Measurements from ENCODE around the gene UVRAG. TPM values are rescaled to one million over a fixed set of nuclear protein-coding genes. Genes with fewer than 3 reads are reported as not detected.

UVRAG gene
- total and polyA plus RNA-seq, 5 donors from 2014 or later: 13.7 to 37.2 (median 16.6) TPM

DNA sequence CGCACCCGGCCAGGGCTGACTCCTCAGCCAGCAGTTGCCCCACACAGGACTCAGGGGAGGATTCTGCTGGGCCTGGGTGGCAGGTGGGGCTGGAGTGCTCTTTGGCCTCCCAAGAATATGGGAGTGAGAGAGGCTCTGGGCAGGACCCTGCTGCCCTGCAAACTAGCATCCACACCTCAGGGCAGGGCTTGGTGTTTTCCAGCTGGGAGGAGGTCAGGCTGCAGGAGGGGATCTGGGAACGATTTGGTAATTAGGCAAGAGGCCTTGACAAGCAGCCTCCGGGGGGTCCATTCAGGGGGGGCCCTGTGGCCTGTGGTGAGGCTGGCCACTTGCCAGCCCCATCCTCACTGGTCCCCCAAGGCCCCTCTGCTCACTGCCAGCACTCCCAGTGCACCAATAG, 355.5 kb downstream of the UVRAG start:
- ATAC-seq (ENCODE audit: low read depth in 2 of 2) (no peak), DNase-seq (no peak)
- no peak overlapping the region for H3K4me3 ChIP-seq (ENCODE audit: low read depth, low read length)
- H3K4me1 ChIP-seq (ENCODE audit: control insufficient read depth, insufficient read depth, low read length, poor library complexity, severe bottlenecking): no peaks in the 10 kb centered on the region
- Mint-ChIP-seq H3K9me3 (no peaks in the 10 kb centered on the region), H3K27me3 (no peaks in the 10 kb centered on the region), H3K4me3 (no peak overlapping the region), H3K27ac (no peak overlapping the region), H3K36me3 (no peaks in the 10 kb centered on the region), H3K4me1 (no peaks in the 10 kb centered on the region)
- no peak overlapping the region for H3K27ac ChIP-seq (ENCODE audit: insufficient read depth, low read length, poor library complexity, severe bottlenecking)
- no peaks in the 10 kb centered on the region for H3K27me3 ChIP-seq (ENCODE audit: control insufficient read depth, insufficient read depth, low read length)
- no peaks in the 10 kb centered on the region for H3K9me3 ChIP-seq (ENCODE audit: control insufficient read depth in 2 of 2, low read length in 2 of 2)
- no peaks in the 10 kb centered on the region for H3K36me3 ChIP-seq (ENCODE audit: control insufficient read depth, insufficient read depth, low read length)

DNA sequence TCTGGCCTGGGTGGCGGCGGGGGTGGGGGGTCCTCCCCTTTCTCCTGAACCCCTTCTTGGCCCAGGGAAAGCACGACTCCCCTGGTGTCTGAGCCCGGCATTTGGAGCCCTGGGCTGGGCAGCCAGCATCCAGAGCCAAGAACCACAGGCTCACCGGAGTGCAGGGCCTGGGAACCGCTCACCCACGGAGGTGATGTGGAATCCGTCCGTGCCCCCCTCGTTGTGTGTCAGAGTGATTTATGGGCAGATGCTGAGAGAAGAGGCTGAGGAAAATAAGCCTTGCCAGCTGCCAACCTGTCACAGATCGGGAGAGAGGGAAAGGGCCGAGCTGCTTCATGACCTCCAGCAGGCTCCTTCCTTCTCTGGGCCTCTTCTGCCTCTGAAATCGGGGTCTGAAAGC, 357.6 kb downstream of the UVRAG start:
- Mint-ChIP-seq H3K9me3 (peaks cover 0 to 2% (median 0%) of the 10 kb centered on the region in 7 donors), H3K4me1 (no peaks in the 10 kb centered on the region), H3K4me3 (no peak overlapping the region), H3K27ac (no peak overlapping the region), H3K36me3 (no peaks in the 10 kb centered on the region), H3K27me3 (no peaks in the 10 kb centered on the region)
- Histone ChIP-seq H3K27ac (ENCODE audit: insufficient read depth, low read length, poor library complexity, severe bottlenecking) (no peak overlapping the region), H3K27me3 (ENCODE audit: control insufficient read depth, insufficient read depth, low read length) (no peaks in the 10 kb centered on the region), H3K4me1 (ENCODE audit: control insufficient read depth, insufficient read depth, low read length, poor library complexity, severe bottlenecking) (no peaks in the 10 kb centered on the region), H3K4me3 (ENCODE audit: low read depth, low read length) (no peak overlapping the region), H3K9me3 (ENCODE audit: control insufficient read depth in 2 of 2, low read length in 2 of 2) (no peaks in the 10 kb centered on the region), H3K36me3 (ENCODE audit: control insufficient read depth, insufficient read depth, low read length) (no peaks in the 10 kb centered on the region)
- ATAC-seq (ENCODE audit: low read depth in 2 of 2) (no peak), DNase-seq (no peak)

GRCh38 chr11:76173663-76174062, 358.7 kb downstream of the UVRAG start:
- no peaks in the 10 kb centered on the region for H3K9me3 ChIP-seq (ENCODE audit: control insufficient read depth in 2 of 2, low read length in 2 of 2)
- peak overlapping the region in 1 of 3 donors; percentile 31 for H3K27ac Mint-ChIP-seq
- H3K36me3 Mint-ChIP-seq: no peaks in the 10 kb centered on the region
- no peak overlapping the region for H3K27ac ChIP-seq (ENCODE audit: insufficient read depth, low read length, poor library complexity, severe bottlenecking)
- H3K4me3 Mint-ChIP-seq: no peak overlapping the region
- H3K4me1 ChIP-seq (ENCODE audit: control insufficient read depth, insufficient read depth, low read length, poor library complexity, severe bottlenecking): no peaks in the 10 kb centered on the region
- ATAC-seq (ENCODE audit: low read depth in 2 of 2): no peak
- no peak for DNase-seq
- no peaks in the 10 kb centered on the region for H3K27me3 Mint-ChIP-seq
- H3K36me3 ChIP-seq (ENCODE audit: control insufficient read depth, insufficient read depth, low read length): no peaks in the 10 kb centered on the region
- H3K9me3 Mint-ChIP-seq: peaks cover 0 to 2% (median 0%) of the 10 kb centered on the region in 7 donors
- no peaks in the 10 kb centered on the region for H3K27me3 ChIP-seq (ENCODE audit: control insufficient read depth, insufficient read depth, low read length)
- no peak overlapping the region for H3K4me3 ChIP-seq (ENCODE audit: low read depth, low read length)
- H3K4me1 Mint-ChIP-seq: no peaks in the 10 kb centered on the region

DNA sequence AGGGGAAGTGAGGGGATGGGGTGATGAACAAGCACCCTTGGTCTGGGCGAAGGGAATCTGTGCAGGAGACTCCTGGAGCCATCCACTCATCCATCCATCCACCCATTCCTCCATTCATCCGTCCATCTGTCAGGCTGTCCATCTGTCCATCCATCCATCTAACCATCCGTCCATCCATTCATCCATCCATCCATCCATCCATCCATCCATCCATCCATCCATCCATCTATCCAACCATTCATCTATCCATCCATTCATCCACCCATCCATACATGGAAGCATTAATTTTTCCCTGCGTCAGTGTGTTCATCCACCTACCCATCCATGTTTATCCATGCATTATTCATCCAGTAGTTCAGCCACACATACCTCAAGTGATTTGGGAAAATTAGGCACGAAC, 359.3 kb downstream of the UVRAG start:
- no peak overlapping the region for H3K4me3 ChIP-seq (ENCODE audit: low read depth, low read length)
- no peaks in the 10 kb centered on the region for H3K36me3 Mint-ChIP-seq

DNA sequence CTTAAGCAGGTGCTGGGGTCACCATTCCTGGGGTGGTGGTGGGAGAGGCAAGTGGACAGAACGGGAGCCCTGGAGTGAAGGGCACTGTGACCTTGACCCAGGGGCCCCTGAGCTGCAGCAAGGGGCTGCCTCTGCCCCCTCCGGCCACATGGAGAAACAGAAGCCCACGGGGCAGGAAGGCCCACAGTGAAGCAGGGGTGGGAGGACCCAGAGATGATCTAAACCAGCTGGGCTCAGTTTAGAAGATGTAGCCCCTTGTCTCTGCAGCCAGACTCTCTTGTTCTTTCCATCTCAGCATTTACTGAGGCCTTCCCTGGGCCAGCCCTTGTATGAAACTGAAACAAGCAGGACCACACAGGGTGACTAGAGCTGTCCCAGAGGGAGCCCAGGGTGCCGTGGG, 360.8 kb downstream of the UVRAG start:
- Histone ChIP-seq H3K36me3 (ENCODE audit: control insufficient read depth, insufficient read depth, low read length) (no peaks in the 10 kb centered on the region), H3K27me3 (ENCODE audit: control insufficient read depth, insufficient read depth, low read length) (no peaks in the 10 kb centered on the region), H3K4me1 (ENCODE audit: control insufficient read depth, insufficient read depth, low read length, poor library complexity, severe bottlenecking) (no peaks in the 10 kb centered on the region), H3K4me3 (ENCODE audit: low read depth, low read length) (no peak overlapping the region), H3K9me3 (ENCODE audit: control insufficient read depth in 2 of 2, low read length in 2 of 2) (no peaks in the 10 kb centered on the region), H3K27ac (ENCODE audit: insufficient read depth, low read length, poor library complexity, severe bottlenecking) (no peak overlapping the region)
- H3K27ac Mint-ChIP-seq: no peak overlapping the region
- DNase-seq: no peak
- no peak for ATAC-seq (ENCODE audit: low read depth in 2 of 2)
- no peaks in the 10 kb centered on the region for H3K36me3 Mint-ChIP-seq
- peak overlapping the region in 1 of 4 donors; percentile 38 for H3K4me3 Mint-ChIP-seq
- H3K4me1 Mint-ChIP-seq: no peaks in the 10 kb centered on the region
- H3K9me3 Mint-ChIP-seq: peaks cover 0 to 2% (median 0%) of the 10 kb centered on the region in 7 donors
- H3K27me3 Mint-ChIP-seq: peaks cover 6% of the 10 kb centered on the region

More for the DNA sequence above, 359.3 kb downstream of the UVRAG start:
- no peak for ATAC-seq (ENCODE audit: low read depth in 2 of 2)
- Histone ChIP-seq H3K36me3 (ENCODE audit: control insufficient read depth, insufficient read depth, low read length) (no peaks in the 10 kb centered on the region), H3K27me3 (ENCODE audit: control insufficient read depth, insufficient read depth, low read length) (no peaks in the 10 kb centered on the region), H3K27ac (ENCODE audit: insufficient read depth, low read length, poor library complexity, severe bottlenecking) (no peak overlapping the region), H3K4me1 (ENCODE audit: control insufficient read depth, insufficient read depth, low read length, poor library complexity, severe bottlenecking) (no peaks in the 10 kb centered on the region), H3K9me3 (ENCODE audit: control insufficient read depth in 2 of 2, low read length in 2 of 2) (no peaks in the 10 kb centered on the region)
- H3K4me3 Mint-ChIP-seq: no peak overlapping the region
- H3K27me3 Mint-ChIP-seq: peaks cover under 1% of the 10 kb centered on the region
- peaks cover 0 to 2% (median 0%) of the 10 kb centered on the region in 7 donors for H3K9me3 Mint-ChIP-seq
- H3K27ac Mint-ChIP-seq: peak overlapping the region in 1 of 3 donors; percentile 53
- DNase-seq: no peak
- no peaks in the 10 kb centered on the region for H3K4me1 Mint-ChIP-seq

DNA sequence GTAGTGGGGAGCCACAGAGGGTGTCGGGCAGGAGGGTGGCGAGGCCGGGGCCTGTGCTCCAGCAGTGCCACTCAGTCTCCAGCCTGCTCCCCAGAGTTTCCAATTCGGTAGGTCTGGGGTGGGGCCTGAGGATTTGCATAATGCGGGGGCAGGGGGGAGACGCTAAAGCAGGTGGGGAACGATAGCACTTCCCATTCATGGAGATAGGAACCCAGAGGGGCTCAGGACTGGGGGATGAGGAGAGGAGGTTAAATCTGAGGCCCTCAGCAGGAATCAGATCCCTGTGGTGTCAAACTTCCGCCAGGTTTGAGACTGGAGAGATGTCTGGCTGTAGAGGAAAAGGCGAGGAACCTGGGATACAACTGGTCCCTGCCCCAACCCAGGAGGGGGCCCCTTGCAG, 361.5 kb downstream of the UVRAG start:
- ATAC-seq (ENCODE audit: low read depth in 2 of 2) (no peak), DNase-seq (no peak)
- Mint-ChIP-seq H3K4me3 (no peak overlapping the region), H3K9me3 (peaks cover 0 to 2% (median 0%) of the 10 kb centered on the region in 7 donors), H3K27me3 (peaks cover 6% of the 10 kb centered on the region), H3K36me3 (no peaks in the 10 kb centered on the region), H3K4me1 (no peaks in the 10 kb centered on the region), H3K27ac (no peak overlapping the region)
- H3K9me3 ChIP-seq (ENCODE audit: control insufficient read depth in 2 of 2, low read length in 2 of 2): no peaks in the 10 kb centered on the region
- no peaks in the 10 kb centered on the region for H3K36me3 ChIP-seq (ENCODE audit: control insufficient read depth, insufficient read depth, low read length)
- H3K27ac ChIP-seq (ENCODE audit: insufficient read depth, low read length, poor library complexity, severe bottlenecking): no peak overlapping the region
- H3K27me3 ChIP-seq (ENCODE audit: control insufficient read depth, insufficient read depth, low read length): no peaks in the 10 kb centered on the region
- H3K4me3 ChIP-seq (ENCODE audit: low read depth, low read length): no peak overlapping the region
- no peaks in the 10 kb centered on the region for H3K4me1 ChIP-seq (ENCODE audit: control insufficient read depth, insufficient read depth, low read length, poor library complexity, severe bottlenecking)

GRCh38 chr11:76177250-76177686, 362.3 kb downstream of the UVRAG start:
- no peaks in the 10 kb centered on the region for H3K9me3 ChIP-seq (ENCODE audit: control insufficient read depth in 2 of 2, low read length in 2 of 2)
- no peaks in the 10 kb centered on the region for H3K4me1 ChIP-seq (ENCODE audit: control insufficient read depth, insufficient read depth, low read length, poor library complexity, severe bottlenecking)
- Mint-ChIP-seq H3K4me1 (no peaks in the 10 kb centered on the region), H3K4me3 (no peak overlapping the region), H3K27me3 (peaks cover 6% of the 10 kb centered on the region), H3K36me3 (no peaks in the 10 kb centered on the region), H3K9me3 (peaks cover 0 to 2% (median 0%) of the 10 kb centered on the region in 7 donors), H3K27ac (peak overlapping the region in 1 of 3 donors; percentile 32)
- no peak overlapping the region for H3K27ac ChIP-seq (ENCODE audit: insufficient read depth, low read length, poor library complexity, severe bottlenecking)
- no peaks in the 10 kb centered on the region for H3K27me3 ChIP-seq (ENCODE audit: control insufficient read depth, insufficient read depth, low read length)
- ATAC-seq (ENCODE audit: low read depth in 2 of 2) (no peak), DNase-seq (no peak)
- no peak overlapping the region for H3K4me3 ChIP-seq (ENCODE audit: low read depth, low read length)
- no peaks in the 10 kb centered on the region for H3K36me3 ChIP-seq (ENCODE audit: control insufficient read depth, insufficient read depth, low read length)

- Histone ChIP-seq H3K27me3 (ENCODE audit: control insufficient read depth, insufficient read depth, low read length) (no peaks in the 10 kb centered on the region), H3K4me3 (ENCODE audit: low read depth, low read length) (no peak overlapping the region), H3K9me3 (ENCODE audit: control insufficient read depth in 2 of 2, low read length in 2 of 2) (no peaks in the 10 kb centered on the region), H3K27ac (ENCODE audit: insufficient read depth, low read length, poor library complexity, severe bottlenecking) (no peak overlapping the region), H3K4me1 (ENCODE audit: control insufficient read depth, insufficient read depth, low read length, poor library complexity, severe bottlenecking) (no peaks in the 10 kb centered on the region), H3K36me3 (ENCODE audit: control insufficient read depth, insufficient read depth, low read length) (no peaks in the 10 kb centered on the region)
- H3K4me1 Mint-ChIP-seq: no peaks in the 10 kb centered on the region
- DNase-seq (no peak), ATAC-seq (ENCODE audit: low read depth in 2 of 2) (no peak)
- H3K36me3 Mint-ChIP-seq: no peaks in the 10 kb centered on the region
- H3K27me3 Mint-ChIP-seq: peaks cover 6% of the 10 kb centered on the region
- no peak overlapping the region for H3K27ac Mint-ChIP-seq
- H3K4me3 Mint-ChIP-seq: no peak overlapping the region
- H3K9me3 Mint-ChIP-seq: peaks cover 0 to 2% (median 0%) of the 10 kb centered on the region in 7 donors
These were observed 364.1 kb downstream of the UVRAG start for GRCh38 chr11:76179147-76179546.

All from CD4-positive, CD25-positive, alpha-beta regulatory T cell (primary cell).